ENCODE results near the gene CES1.
"Not testable (repeated sequence)": the region's sequence is repeated elsewhere in the genome, so short reads cannot be mapped to it uniquely, and the experiment has no call there.

CES1 gene

GRCh38 chr16:55829232-55829631 is 3.7 kb downstream of the CES1 start:
- not testable (repeated sequence) for DNase-seq

- no peak for DNase-seq
Observed at GRCh38 chr16:55828680-55829079, 4.2 kb downstream of the CES1 start.

- no peak for DNase-seq
Observed at GRCh38 chr16:55825115-55825728, 7.7 kb downstream of the CES1 start.

- DNase-seq, result no peak
Observed at GRCh38 chr16:55824473-55825000, 8.4 kb downstream of the CES1 start.

GRCh38 chr16:55822280-55822810 is 10.6 kb downstream of the CES1 start:
- no peak for DNase-seq

- no peak for DNase-seq
Observed at GRCh38 chr16:55821210-55821609, 11.7 kb downstream of the CES1 start.

- DNase-seq, result no peak
Observed at GRCh38 chr16:55820615-55821014, 12.3 kb downstream of the CES1 start.

- no peak for DNase-seq
Observed at GRCh38 chr16:55817236-55817912, 15.5 kb downstream of the CES1 start.

- not testable (repeated sequence) for DNase-seq
Observed at GRCh38 chr16:55816222-55816621, 16.7 kb downstream of the CES1 start.

GRCh38 chr16:55815320-55815719 is 17.6 kb downstream of the CES1 start:
- no peak for DNase-seq

- DNase-seq, result not testable (repeated sequence)
Observed at GRCh38 chr16:55814174-55814573, 18.7 kb downstream of the CES1 start.

- DNase-seq, result not testable (repeated sequence)
Observed at GRCh38 chr16:55813730-55814129, 19.2 kb downstream of the CES1 start.

GRCh38 chr16:55812951-55813350 is 19.9 kb downstream of the CES1 start:
- DNase-seq, result no peak

- DNase-seq, result no peak
Observed at GRCh38 chr16:55811811-55812210, 21.1 kb downstream of the CES1 start.

- no peak for DNase-seq
Observed at GRCh38 chr16:55810451-55810961, 22.4 kb downstream of the CES1 start.

GRCh38 chr16:55809851-55810250 is 23.0 kb downstream of the CES1 start:
- no peak for DNase-seq

GRCh38 chr16:55809386-55809785 is 23.5 kb downstream of the CES1 start:
- DNase-seq, result no peak

- DNase-seq, result not testable (repeated sequence)
Observed at GRCh38 chr16:55808286-55808685, 24.6 kb downstream of the CES1 start.

GRCh38 chr16:55805104-55805503 is 27.8 kb downstream of the CES1 start:
- not testable (repeated sequence) for DNase-seq

GRCh38 chr16:55803681-55804080 is 29.2 kb downstream of the CES1 start:
- not testable (repeated sequence) for DNase-seq

GRCh38 chr16:55792934-55793374 is 39.9 kb downstream of the CES1 start:
- DNase-seq, result not testable (repeated sequence)

- DNase-seq, result not testable (repeated sequence)
Observed at GRCh38 chr16:55791512-55791911, 41.4 kb downstream of the CES1 start.

- DNase-seq, result not testable (repeated sequence)
Observed at GRCh38 chr16:55790240-55790639, 42.7 kb downstream of the CES1 start.

- not testable (repeated sequence) for DNase-seq
Observed at GRCh38 chr16:55782793-55783091, 50.2 kb downstream of the CES1 start.

Measured in activated CD4-positive, alpha-beta T cell treated with anti-CD3 and anti-CD28 coated beads, Interleukin-10, Interleukin-2, amounts not matched to agents 100 ng/mL and 50 ng/mL, durations not matched to agents 16 hours and 8 hours (primary cell).